Measurements from ENCODE around the gene CFAP141.

DNA sequence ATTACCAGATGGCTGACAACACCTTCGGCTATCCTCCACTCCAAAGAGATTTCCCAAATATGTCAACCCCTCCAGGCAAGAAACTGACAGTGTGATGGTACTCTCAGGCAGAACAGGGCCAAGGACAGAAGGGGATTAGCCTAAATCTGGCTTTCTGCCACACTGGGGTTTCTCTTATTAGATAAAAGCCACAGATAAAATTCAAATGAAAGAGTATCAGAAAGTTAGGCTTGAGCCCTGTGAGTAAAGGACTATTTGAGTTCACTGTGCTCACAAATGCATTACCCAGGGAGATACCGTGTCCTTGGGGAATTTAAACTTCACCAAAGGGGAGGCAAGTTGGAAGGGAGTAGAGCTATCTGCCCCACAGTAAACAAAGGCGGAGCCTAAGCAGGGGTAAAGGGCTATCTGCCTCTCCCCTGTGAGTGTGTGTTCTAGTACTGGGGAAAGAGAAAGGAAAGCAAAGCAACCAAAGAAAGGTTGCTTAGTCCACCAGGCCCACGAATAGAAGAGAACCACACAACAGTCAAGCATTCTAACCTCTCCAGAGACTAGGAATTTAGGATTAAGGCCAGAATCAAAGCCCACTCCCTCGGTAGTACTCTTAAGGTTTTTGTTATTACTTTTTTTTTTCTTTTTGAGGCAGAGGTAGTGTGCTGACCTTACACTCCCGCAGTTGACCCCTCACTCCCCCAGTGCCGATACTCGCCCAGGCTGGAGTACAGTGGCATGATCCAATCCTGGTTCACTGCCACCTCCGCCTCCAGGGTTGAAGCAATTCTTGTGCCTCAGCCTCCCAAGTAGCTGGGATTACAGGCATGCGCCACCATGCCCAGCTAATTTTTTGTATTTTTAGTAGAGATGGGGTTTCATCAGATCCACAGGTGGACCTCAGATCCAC lies 27.0 kb downstream of the CFAP141 start:
- TF ChIP-seq, protein P1, sequence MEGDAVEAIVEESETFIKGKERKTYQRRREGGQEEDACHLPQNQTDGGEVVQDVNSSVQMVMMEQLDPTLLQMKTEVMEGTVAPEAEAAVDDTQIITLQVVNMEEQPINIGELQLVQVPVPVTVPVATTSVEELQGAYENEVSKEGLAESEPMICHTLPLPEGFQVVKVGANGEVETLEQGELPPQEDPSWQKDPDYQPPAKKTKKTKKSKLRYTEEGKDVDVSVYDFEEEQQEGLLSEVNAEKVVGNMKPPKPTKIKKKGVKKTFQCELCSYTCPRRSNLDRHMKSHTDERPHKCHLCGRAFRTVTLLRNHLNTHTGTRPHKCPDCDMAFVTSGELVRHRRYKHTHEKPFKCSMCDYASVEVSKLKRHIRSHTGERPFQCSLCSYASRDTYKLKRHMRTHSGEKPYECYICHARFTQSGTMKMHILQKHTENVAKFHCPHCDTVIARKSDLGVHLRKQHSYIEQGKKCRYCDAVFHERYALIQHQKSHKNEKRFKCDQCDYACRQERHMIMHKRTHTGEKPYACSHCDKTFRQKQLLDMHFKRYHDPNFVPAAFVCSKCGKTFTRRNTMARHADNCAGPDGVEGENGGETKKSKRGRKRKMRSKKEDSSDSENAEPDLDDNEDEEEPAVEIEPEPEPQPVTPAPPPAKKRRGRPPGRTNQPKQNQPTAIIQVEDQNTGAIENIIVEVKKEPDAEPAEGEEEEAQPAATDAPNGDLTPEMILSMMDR (IDR thresholded peaks at IDR 0.05; ENCODE audit: poor library complexity, severe bottlenecking) = no peak
- no peak for TF ChIP-seq TAF1 (IDR thresholded peaks at IDR 0.05; ENCODE audit: low read depth)
- no peak for TF ChIP-seq EP300 (conservative IDR thresholded peaks at IDR 0.05; ENCODE audit: poor library complexity, severe bottlenecking)
- TF ChIP-seq EZH2 (IDR thresholded peaks at IDR 0.05; ENCODE audit: borderline replicate concordance, insufficient read depth, low read length, poor library complexity, severe bottlenecking) = no peak
- TF ChIP-seq POLR2AphosphoS5 (IDR thresholded peaks at IDR 0.05) = no peak
- no peak for TF ChIP-seq MXI1 (conservative IDR thresholded peaks at IDR 0.05; ENCODE audit: poor library complexity, severe bottlenecking)
- no peak for TF ChIP-seq SMC3 (conservative IDR thresholded peaks at IDR 0.05; ENCODE audit: poor library complexity)
- TF ChIP-seq, protein P2, sequence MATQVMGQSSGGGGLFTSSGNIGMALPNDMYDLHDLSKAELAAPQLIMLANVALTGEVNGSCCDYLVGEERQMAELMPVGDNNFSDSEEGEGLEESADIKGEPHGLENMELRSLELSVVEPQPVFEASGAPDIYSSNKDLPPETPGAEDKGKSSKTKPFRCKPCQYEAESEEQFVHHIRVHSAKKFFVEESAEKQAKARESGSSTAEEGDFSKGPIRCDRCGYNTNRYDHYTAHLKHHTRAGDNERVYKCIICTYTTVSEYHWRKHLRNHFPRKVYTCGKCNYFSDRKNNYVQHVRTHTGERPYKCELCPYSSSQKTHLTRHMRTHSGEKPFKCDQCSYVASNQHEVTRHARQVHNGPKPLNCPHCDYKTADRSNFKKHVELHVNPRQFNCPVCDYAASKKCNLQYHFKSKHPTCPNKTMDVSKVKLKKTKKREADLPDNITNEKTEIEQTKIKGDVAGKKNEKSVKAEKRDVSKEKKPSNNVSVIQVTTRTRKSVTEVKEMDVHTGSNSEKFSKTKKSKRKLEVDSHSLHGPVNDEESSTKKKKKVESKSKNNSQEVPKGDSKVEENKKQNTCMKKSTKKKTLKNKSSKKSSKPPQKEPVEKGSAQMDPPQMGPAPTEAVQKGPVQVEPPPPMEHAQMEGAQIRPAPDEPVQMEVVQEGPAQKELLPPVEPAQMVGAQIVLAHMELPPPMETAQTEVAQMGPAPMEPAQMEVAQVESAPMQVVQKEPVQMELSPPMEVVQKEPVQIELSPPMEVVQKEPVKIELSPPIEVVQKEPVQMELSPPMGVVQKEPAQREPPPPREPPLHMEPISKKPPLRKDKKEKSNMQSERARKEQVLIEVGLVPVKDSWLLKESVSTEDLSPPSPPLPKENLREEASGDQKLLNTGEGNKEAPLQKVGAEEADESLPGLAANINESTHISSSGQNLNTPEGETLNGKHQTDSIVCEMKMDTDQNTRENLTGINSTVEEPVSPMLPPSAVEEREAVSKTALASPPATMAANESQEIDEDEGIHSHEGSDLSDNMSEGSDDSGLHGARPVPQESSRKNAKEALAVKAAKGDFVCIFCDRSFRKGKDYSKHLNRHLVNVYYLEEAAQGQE (IDR thresholded peaks at IDR 0.05; ENCODE audit: borderline replicate concordance) = no peak
